HG03520 (cell line): ENCODE data around the gene PEX11A.

Experiments used
- ATAC-seq: cut with Tn5 transposase; IDR thresholded peaks from one replicate; pipeline ENCODE4 v1.9.1; 2021; ENCODE audit warnings: mild to moderate bottlenecking, moderate library complexity; ENCODE audit not compliant: unreplicated experiment

PEX11A gene

DNA sequence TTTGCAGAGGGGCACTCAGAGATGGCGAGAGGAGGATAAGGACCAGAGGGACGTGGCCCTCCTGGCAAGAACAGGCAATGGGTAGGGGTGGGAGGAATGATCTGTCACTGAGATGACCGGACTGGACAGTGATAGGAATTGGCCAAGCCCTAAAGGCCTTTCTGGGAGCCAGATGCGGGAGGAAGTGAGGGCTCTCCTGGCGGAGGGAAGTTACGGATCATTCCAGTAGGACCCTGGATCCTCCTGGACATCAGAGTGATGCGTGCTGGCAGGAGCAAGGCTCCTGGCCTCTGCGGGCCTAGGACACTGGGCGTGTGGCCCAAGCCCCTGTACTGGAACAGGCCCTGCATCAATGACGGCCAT is 58.7 kb downstream of the PEX11A start:
- ATAC-seq = no peak
